Left cardiac atrium (tissue), 4 donors: Measurements from ENCODE around the gene PRDM12. TPM values are rescaled to one million over a fixed set of nuclear protein-coding genes. Genes with fewer than 3 reads are reported as not detected.

Source experiments
- ATAC-seq, 2 donors: fragments of 200-7000 bp; cut with Tn5 transposase; one replicate each; pipeline ENCODE4 v1.9.1; 2020; ENCODE audit warnings: mild to moderate bottlenecking in 2 of 2, moderate library complexity in 2 of 2
- DNase-seq: peaks from one replicate; pipeline ENCODE4 v3.0.0-alpha.2; 2020
- intact Hi-C, 2 donors: fragments of 100-400 bp; cut with DNase I; formaldehyde crosslinking; loops; one replicate each; pipeline versions ENCODE4 v1.14.1 to v1.15.1; 2022 to 2023
- microRNA-seq, 2 donors: library from miRNA; unstranded; fragments of <30 nt; microRNA quantifications; one replicate each; pipeline ENCODE4 v1.2.0, GENCODE V29; 2020
- total RNA-seq, 2 donors: library from RNA; stranded (reverse); fragmentation: NEBNext Ultra II Directional; extraction: Animal tissue kit (Norgen Biotek cat#: 25700); gene quantifications; one replicate each; pipeline ENCODE4 v1.2.1, GENCODE V29; 2021
- donor health status: DM: no; HTN: yes; CAD: no.
- donor health status: DM: no; HTN: yes; CAD: no; lungs with severe emphysema.
- donor health status: DM: yes; HTN: yes; CAD: no.
- donor health status: Dilated cardiomyopathy.

The PRDM12 gene
- total RNA-seq, 2 donors from 2014 or later, result not detected

- ATAC-seq (peak; percentile 29 to 30), DNase-seq (peak; percentile 78)
- intact Hi-C loops, result loop anchor here (2.0 to 5.0 kb wide), 4 partner anchors 157 to 340 kb away; no protein-coding TSS in a partner anchor
Observed at GRCh38 chr9:130707225-130707976, 43.0 kb downstream of the PRDM12 start.

- DNase-seq, result no peak
- intact Hi-C loops, result loop anchor here in 1 of 2 donors (5.0 kb wide), 2 partner anchors 56 to 136 kb away; no protein-coding TSS in a partner anchor
- ATAC-seq, result no peak
Observed at GRCh38 chr9:130710822-130711352, 46.5 kb downstream of the PRDM12 start.

GRCh38 chr9:130711469-130711868 is 47.1 kb downstream of the PRDM12 start:
- DNase-seq (no peak), ATAC-seq (no peak)
- intact Hi-C loops, result loop anchor here in 1 of 2 donors (5.0 kb wide), 2 partner anchors 56 to 136 kb away; no protein-coding TSS in a partner anchor

GRCh38 chr9:130712564-130713285 is 48.3 kb downstream of the PRDM12 start:
- DNase-seq (peak; percentile 99), ATAC-seq (peak; percentile 97 to 98)
- intact Hi-C loops, result loop anchor here in 1 of 2 donors (5.0 kb wide), 2 partner anchors 55 to 135 kb away; no protein-coding TSS in a partner anchor

GRCh38 chr9:130713286-130713960 is 49.0 kb downstream of the PRDM12 start:
- DNase-seq (peak; percentile 42), ATAC-seq (peak; percentile 4 to 10)
- intact Hi-C loops, result loop anchor here in 1 of 2 donors (5.0 kb wide), 2 partner anchors 54 to 134 kb away; no protein-coding TSS in a partner anchor

GRCh38 chr9:130714586-130715110 is 50.3 kb downstream of the PRDM12 start:
- no peak for ATAC-seq
- DNase-seq, result no peak
- intact Hi-C loops, result loop anchor here in 1 of 2 donors (5.0 kb wide), 2 partner anchors 53 to 133 kb away; no protein-coding TSS in a partner anchor

GRCh38 chr9:130715270-130715669 is 50.9 kb downstream of the PRDM12 start:
- ATAC-seq (no peak), DNase-seq (no peak)
- intact Hi-C loops, result no loop called here

GRCh38 chr9:130718562-130718961 is 54.2 kb downstream of the PRDM12 start:
- ATAC-seq (no peak), DNase-seq (no peak)
- intact Hi-C loops, result no loop called here

GRCh38 chr9:130720762-130721161 is 56.4 kb downstream of the PRDM12 start:
- intact Hi-C loops, result no loop called here
- no peak for DNase-seq
- no peak for ATAC-seq

GRCh38 chr9:130728721-130729120 is 64.3 kb downstream of the PRDM12 start:
- intact Hi-C loops, result no loop called here
- DNase-seq (no peak), ATAC-seq (no peak)

GRCh38 chr9:130729145-130729544 is 64.8 kb downstream of the PRDM12 start:
- intact Hi-C loops, result no loop called here
- ATAC-seq (no peak), DNase-seq (no peak)

- intact Hi-C loops, result loop anchor here in 1 of 2 donors (5.0 kb wide), 1 partner anchor 36 kb away; no protein-coding TSS in a partner anchor
- ATAC-seq (no peak), DNase-seq (no peak)
Observed at GRCh38 chr9:130731355-130731754, 67.0 kb downstream of the PRDM12 start.

- intact Hi-C loops, result loop anchor here in 1 of 2 donors (5.0 kb wide), 1 partner anchor 35 kb away; no protein-coding TSS in a partner anchor
- DNase-seq (no peak), ATAC-seq (peak in 1 of 2 donors; percentile 47)
Observed at GRCh38 chr9:130732136-130732535, 67.7 kb downstream of the PRDM12 start.

Small RNA genes within 50 kb of the gene (microRNA-seq; reads per million reads assigned to microRNA genes)
- 0 to 0.27 reads per million in 2 donors for gene MIR6856

Other genes starting within 250 kb of the PRDM12 start
- 10 to 100 TPM; 88.1 to 95.0 TPM for gene ASS1, start 219.6 kb upstream of the PRDM12 start, total RNA-seq
- gene FUBP3, start 85.0 kb upstream of the PRDM12 start, total RNA-seq, result 10 to 100 TPM; 22.4 to 34.8 TPM
- 10 to 100 TPM; 14.3 to 15.4 TPM for gene EXOSC2, start 29.2 kb downstream of the PRDM12 start, total RNA-seq
- 10 to 100 TPM; 40.8 to 55.4 TPM for gene ABL1, start 170.7 kb downstream of the PRDM12 start, total RNA-seq
- not detected for gene QRFP, start 232.2 kb downstream of the PRDM12 start, total RNA-seq